Hepatocyte (in vitro differentiated cells): ENCODE measurements around the gene PAQR5.

ENCODE experiments used
- EZH2 ChIP-seq: fragments of 200-600 bp; sonication (generic); IDR thresholded peaks from 2 replicates; pipeline ENCODE4 v1.6.1; 2016; ENCODE audit warnings: antibody characterized with exemption, mild to moderate bottlenecking, borderline replicate concordance
- EZH2phosphoT487 ChIP-seq: fragments of 200-600 bp; sonication (generic); IDR thresholded peaks from one replicate; pipeline ENCODE4 v1.6.1; 2018; ENCODE audit warnings: antibody characterized with exemption, mild to moderate bottlenecking, low read depth, moderate library complexity; ENCODE audit not compliant: unreplicated experiment, severe bottlenecking
- TF ChIP-seq, protein P1 (sequence below): fragments of 200-600 bp; sonication (generic); IDR thresholded peaks from 2 replicates; pipeline ENCODE4 v1.5.1; 2016; ENCODE audit warnings: antibody characterized with exemption, mild to moderate bottlenecking; ENCODE audit not compliant: poor library complexity

DNA sequence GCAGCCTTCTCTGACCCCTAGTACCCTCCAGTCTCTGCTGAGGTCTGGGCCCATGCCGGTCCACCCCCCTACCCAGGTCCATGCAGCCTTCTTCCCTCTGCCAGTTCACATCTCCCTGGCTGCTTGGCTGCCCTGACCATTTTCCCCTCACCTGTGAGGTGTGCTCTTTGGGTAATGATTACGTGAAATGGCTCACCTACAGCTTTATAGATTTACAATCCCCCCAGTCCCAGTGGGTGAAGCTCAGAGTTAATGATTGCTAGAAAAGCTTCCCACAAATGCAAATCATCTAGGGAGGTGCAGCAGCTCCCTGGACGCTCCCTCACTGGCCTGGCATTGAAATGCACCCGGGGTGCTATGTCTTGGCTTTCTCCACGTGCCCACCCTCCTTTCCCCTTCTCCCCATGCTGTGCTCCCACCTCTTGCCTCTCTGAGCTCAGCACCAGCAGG, 18.7 kb downstream of the PAQR5 start:
- TF ChIP-seq EZH2phosphoT487 (no peak), EZH2 (no peak)
- TF ChIP-seq, protein P1, sequence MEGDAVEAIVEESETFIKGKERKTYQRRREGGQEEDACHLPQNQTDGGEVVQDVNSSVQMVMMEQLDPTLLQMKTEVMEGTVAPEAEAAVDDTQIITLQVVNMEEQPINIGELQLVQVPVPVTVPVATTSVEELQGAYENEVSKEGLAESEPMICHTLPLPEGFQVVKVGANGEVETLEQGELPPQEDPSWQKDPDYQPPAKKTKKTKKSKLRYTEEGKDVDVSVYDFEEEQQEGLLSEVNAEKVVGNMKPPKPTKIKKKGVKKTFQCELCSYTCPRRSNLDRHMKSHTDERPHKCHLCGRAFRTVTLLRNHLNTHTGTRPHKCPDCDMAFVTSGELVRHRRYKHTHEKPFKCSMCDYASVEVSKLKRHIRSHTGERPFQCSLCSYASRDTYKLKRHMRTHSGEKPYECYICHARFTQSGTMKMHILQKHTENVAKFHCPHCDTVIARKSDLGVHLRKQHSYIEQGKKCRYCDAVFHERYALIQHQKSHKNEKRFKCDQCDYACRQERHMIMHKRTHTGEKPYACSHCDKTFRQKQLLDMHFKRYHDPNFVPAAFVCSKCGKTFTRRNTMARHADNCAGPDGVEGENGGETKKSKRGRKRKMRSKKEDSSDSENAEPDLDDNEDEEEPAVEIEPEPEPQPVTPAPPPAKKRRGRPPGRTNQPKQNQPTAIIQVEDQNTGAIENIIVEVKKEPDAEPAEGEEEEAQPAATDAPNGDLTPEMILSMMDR = no peak
